ENCODE data around the gene ADCK1.

Gene ADCK1

DNA sequence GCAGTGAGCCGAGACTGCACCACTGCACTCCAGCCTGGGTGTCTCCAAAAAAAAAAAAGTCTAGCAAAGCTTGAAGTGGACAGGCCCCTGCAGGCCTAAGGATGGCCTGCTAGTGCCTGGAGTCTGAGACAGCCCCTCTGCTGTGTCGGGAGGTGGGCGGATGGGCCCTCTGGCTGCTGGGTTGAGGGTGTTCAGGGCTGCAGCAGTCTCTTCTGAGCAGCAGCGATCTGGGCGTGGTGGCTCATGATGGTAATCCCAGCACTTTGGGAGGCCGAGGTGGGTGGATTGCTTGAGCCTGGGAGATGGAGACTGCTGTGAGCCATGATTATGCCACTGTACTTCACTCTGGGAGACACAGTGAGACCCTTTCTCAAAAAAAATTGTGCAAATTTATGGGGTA is 57.0 kb downstream of the ADCK1 start:
- TF ChIP-seq, protein P1, sequence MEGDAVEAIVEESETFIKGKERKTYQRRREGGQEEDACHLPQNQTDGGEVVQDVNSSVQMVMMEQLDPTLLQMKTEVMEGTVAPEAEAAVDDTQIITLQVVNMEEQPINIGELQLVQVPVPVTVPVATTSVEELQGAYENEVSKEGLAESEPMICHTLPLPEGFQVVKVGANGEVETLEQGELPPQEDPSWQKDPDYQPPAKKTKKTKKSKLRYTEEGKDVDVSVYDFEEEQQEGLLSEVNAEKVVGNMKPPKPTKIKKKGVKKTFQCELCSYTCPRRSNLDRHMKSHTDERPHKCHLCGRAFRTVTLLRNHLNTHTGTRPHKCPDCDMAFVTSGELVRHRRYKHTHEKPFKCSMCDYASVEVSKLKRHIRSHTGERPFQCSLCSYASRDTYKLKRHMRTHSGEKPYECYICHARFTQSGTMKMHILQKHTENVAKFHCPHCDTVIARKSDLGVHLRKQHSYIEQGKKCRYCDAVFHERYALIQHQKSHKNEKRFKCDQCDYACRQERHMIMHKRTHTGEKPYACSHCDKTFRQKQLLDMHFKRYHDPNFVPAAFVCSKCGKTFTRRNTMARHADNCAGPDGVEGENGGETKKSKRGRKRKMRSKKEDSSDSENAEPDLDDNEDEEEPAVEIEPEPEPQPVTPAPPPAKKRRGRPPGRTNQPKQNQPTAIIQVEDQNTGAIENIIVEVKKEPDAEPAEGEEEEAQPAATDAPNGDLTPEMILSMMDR (conservative IDR thresholded peaks at IDR 0.05; ENCODE audit: low read depth, low read length): no peak
- no peak overlapping the region for H3K4me3 ChIP-seq (ENCODE audit: low read length)
- DNase-seq (ENCODE audit: low read depth): no peak

DNA sequence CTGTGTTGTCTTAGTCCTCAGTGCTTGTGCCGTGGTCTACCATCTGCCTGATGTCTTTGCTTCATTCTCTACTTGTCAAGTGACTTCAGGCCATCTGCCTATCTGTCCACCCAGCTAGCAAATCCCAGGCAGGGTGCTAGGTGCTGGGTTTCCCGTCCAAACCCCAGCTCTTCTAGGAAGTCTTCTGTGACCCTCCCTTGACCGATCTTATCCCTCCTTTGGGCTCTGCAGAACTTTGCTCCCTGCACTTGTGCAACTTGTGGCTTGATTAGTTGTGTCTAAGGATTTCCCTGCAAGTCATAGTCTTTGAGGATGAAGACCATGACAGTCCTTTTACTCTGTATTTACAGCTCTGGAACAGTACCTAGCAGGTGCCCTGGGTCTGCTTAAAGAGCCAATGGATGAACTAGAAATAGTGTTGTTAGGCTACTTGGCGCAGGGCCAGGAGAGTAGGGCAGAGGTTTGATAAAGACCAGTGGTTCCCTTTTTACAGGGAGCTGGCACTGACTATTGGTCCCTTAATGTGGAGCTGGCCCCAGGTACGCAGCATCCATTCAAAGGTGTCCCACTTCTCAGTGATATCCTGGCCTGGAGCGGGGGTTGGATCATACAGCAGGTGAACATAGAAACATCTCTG is 60.1 kb downstream of the ADCK1 start:
- TF ChIP-seq, protein P1 (conservative IDR thresholded peaks at IDR 0.05; ENCODE audit: low read depth, low read length): no peak
- no peak overlapping the region for H3K4me3 ChIP-seq (ENCODE audit: low read length)

DNA sequence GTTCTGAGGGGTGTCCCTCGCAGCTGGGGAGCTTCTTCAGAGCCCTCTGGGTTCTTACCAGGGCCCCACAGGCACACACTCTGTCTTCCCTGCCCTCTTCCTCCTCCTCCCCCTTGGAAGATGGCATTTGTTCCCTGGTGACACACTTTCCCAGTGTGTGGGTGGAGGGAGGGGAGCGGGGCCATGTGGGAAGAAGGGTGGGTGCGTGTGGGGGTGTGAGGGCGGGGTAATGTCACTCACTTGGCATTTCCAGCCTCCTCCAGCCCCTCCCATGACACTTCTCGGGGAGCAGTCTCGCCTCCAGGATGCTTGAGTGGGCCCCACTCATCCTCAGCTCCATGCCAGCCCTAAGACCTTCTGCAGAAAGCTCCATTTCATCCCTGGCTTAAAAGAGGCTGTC is 61.3 kb downstream of the ADCK1 start:
- H3K4me3 ChIP-seq (ENCODE audit: low read length): no peak overlapping the region
- TF ChIP-seq, protein P1 (conservative IDR thresholded peaks at IDR 0.05; ENCODE audit: low read depth, low read length): no peak
- DNase-seq (ENCODE audit: low read depth): no peak

More for the DNA sequence above, 60.1 kb downstream of the ADCK1 start:
- no peak for DNase-seq (ENCODE audit: low read depth)

DNA sequence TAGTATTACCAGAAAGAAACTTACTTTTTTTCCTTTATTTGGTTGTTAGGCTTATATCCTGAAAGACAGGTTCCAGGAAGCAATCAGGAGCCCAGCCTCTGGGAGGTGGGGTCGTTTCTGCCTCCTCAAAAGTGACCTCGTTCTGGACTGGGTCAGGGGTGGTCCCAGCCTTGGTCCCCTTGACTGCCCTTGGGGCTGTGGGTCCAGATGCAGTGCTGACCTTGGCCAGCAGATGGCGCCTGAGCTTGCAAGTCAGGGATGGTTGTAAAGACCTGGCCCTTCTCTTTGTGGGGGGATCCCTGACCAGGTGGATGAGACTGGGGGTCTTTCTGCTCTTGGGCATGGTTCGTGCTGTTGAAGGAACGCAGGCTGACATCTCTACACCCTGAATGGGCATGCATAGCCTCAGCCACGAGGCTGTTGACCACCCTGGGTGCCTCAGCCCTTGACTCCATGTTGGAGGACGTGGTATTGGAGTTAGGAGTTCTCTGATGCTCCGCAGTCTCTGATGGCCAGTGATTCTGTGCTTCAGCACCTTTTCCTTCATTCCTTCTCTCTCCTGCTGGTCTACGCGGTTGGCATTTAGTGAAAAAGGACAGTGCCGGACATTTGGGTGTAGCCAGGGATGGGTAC is 62.4 kb downstream of the ADCK1 start:
- TF ChIP-seq, protein P1 (conservative IDR thresholded peaks at IDR 0.05; ENCODE audit: low read depth, low read length): peak; percentile 99
- no peak overlapping the region for H3K4me3 ChIP-seq (ENCODE audit: low read length)
- DNase-seq (ENCODE audit: low read depth): no peak

DNA sequence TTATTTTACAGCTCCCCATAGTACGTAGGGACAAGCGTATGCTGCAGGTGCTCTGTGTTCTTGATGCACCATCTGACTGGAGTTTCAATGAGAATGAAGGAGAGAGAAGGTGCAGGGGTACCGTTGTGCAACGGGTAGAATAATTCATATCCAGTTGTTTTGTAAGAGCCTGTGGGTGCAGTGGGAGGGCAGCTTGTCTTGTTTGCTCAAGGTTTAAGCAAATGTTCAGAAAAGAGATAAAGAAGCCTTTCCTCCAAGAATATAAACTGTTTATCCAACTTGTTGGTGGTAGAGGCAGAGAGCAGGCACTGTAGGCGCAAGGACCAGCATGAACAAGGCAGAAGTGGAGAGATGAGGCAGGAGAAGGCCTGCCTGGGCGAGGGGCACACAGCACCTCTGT is 64.2 kb downstream of the ADCK1 start:
- TF ChIP-seq, protein P1 (conservative IDR thresholded peaks at IDR 0.05; ENCODE audit: low read depth, low read length): no peak
- no peak overlapping the region for H3K4me3 ChIP-seq (ENCODE audit: low read length)
- DNase-seq (ENCODE audit: low read depth): no peak

DNA sequence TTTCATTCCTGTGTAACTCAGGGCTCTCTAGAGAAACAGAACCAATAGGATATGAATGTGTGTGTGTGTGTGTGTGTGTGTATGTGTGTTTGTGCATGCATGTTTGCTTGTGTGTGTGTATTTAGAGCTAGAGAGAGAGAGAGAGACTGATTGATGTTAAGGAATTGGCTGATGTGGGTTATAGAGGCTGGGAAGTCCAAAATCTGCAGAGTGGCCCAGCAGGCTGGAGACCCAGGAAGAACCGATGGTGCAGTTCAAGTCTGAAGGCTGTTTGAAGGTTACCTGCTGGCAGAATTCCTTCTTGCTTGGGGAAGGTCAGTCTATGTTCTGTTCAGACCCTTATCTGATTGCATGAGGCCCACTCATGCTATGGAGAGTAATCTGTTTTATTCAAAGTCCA is 64.7 kb downstream of the ADCK1 start:
- no peak overlapping the region for H3K4me3 ChIP-seq (ENCODE audit: low read length)
- TF ChIP-seq, protein P1 (conservative IDR thresholded peaks at IDR 0.05; ENCODE audit: low read depth, low read length): no peak
- no peak for DNase-seq (ENCODE audit: low read depth)

DNA sequence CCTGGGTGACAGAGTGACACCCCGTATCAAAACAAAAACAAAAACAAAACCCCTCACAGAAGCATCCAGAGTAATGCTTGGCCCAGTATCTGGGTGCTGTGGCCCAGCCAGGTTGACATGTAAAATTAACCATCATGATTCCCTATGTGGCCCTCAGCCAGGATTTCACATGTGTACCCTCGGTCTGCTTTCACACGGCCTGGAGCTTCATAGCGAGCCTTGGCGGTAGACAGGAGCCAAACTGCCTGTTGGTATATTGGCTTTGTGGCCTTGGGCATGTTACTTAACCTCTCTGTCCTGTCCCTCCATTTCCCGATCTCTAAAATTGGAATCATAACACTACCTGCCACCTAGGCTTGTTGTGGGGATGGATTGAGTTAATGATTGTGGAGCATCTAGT is 65.5 kb downstream of the ADCK1 start:
- H3K4me3 ChIP-seq (ENCODE audit: low read length): no peak overlapping the region
- TF ChIP-seq, protein P1 (conservative IDR thresholded peaks at IDR 0.05; ENCODE audit: low read depth, low read length): no peak
- no peak for DNase-seq (ENCODE audit: low read depth)

All from retinal pigment epithelial cell (primary cell).